Spleen (tissue), 11 donors: ENCODE data around the gene DGKK. TPM values are rescaled to one million over a fixed set of nuclear protein-coding genes. Genes with fewer than 3 reads are reported as not detected.

Source experiments
- DNase-seq: peaks from one replicate; pipeline ENCODE4 v3.0.0-alpha.2; 2020
- H3K27ac ChIP-seq, 8 donors: fragments of 200-600 bp; sonication (generic) in 7 of 8; 1 replicate in 4 of 8; 2 replicates in 4 of 8; pipeline versions ENCODE4 v1.5.0 to v1.8.0; 2016 to 2021; ENCODE audit warnings: inconsistent platforms in 4 of 8, mild to moderate bottlenecking in 4 of 8, moderate library complexity in 1 of 8
- H3K27me3 ChIP-seq, 7 donors: fragments of 200-600 bp; sonication (generic) in 6 of 7; replicated peaks in 1 of 7; 1 replicate in 4 of 7; 2 replicates in 3 of 7; pipeline versions ENCODE4 v1.5.0 to v1.8.0; 2016 to 2021; ENCODE audit warnings: inconsistent platforms in 3 of 7, mild to moderate bottlenecking in 1 of 7
- H3K36me3 ChIP-seq, 6 donors: fragments of 200-600 bp; sonication (generic) in 5 of 6; 1 replicate in 4 of 6; 2 replicates in 2 of 6; pipeline versions ENCODE4 v1.5.0 to v1.8.0; 2016 to 2021; ENCODE audit warnings: inconsistent platforms in 2 of 6
- H3K4me1 ChIP-seq, 6 donors: fragments of 200-600 bp; sonication (generic) in 5 of 6; 1 replicate in 3 of 6; 2 replicates in 3 of 6; pipeline versions ENCODE4 v1.5.0 to v1.8.0; 2016 to 2021; ENCODE audit warnings: inconsistent platforms in 3 of 6
- H3K4me3 ChIP-seq, 8 donors: fragments of 200-600 bp; sonication (generic) in 7 of 8; 1 replicate in 4 of 8; 2 replicates in 4 of 8; pipeline versions ENCODE4 v1.5.0 to v1.8.0; 2016 to 2021; ENCODE audit warnings: inconsistent platforms in 4 of 8, mild to moderate bottlenecking in 4 of 8, moderate library complexity in 2 of 8
- H3K9me3 ChIP-seq, 8 donors: fragments of 200-600 bp; sonication (generic) in 7 of 8; 1 replicate in 4 of 8; 2 replicates in 4 of 8; pipeline versions ENCODE4 v1.5.0 to v1.8.0; 2016 to 2021; ENCODE audit warnings: inconsistent platforms in 4 of 8
- CTCF ChIP-seq, 11 experiments: fragments of 200-600 bp in 7 of 11; fragments of 450-650 bp in 4 of 11; sonication (generic) in 4 of 11; IDR thresholded peaks in 8 of 11; conservative IDR thresholded peaks in 3 of 11; 1 replicate in 7 of 11; 2 replicates in 4 of 11; pipeline versions ENCODE4 v1.4.0 to v1.8.0; 2016 to 2021; ENCODE audit warnings: antibody characterized with exemption in 11 of 11, inconsistent platforms in 4 of 11, mild to moderate bottlenecking in 1 of 11
- POLR2A ChIP-seq, 3 donors: fragments of 450-650 bp; IDR thresholded peaks; one replicate each; pipeline ENCODE4 v1.5.1; 2017; ENCODE audit warnings: antibody characterized with exemption in 3 of 3, mild to moderate bottlenecking in 1 of 3
- POLR2AphosphoS5 ChIP-seq, 3 donors: sonication (generic); formaldehyde crosslinking; IDR thresholded peaks; one replicate each; pipeline ENCODE4 v1.5.1; 2017; ENCODE audit warnings: antibody characterized with exemption in 3 of 3
- WGBS, 5 donors: extraction: QIAGEN DNeasy Blood & Tissue Kit in 3 of 5; methylation state at CpG; one replicate each; pipeline versions ENCODE4 v1.1.5 to v1.1.7; 2013 to 2018; 5-methylcytosine and 5-hydroxymethylcytosine counted together
- intact Hi-C: fragments of 100-400 bp; cut with DNase I; formaldehyde crosslinking; loops from one replicate; pipeline ENCODE4 v1.15.0; 2023; ENCODE audit warnings: low total_unique reads
- polyA plus RNA-seq, 3 donors: library from polyadenylated mRNA; stranded (reverse); fragments of 200-250 nt; gene quantifications; one replicate each; pipeline ENCODE4 v1.2.1, GENCODE V29; 2013
- total RNA-seq, 7 donors: library from RNA; depleted of rRNA in 3 of 7; stranded (reverse); fragments of >200 nt in 3 of 7; fragmentation: NEBNext Ultra II Directional in 4 of 7; extraction: Animal tissue kit (Norgen Biotek cat#: 25700) in 4 of 7; gene quantifications; one replicate each; pipeline versions ENCODE4 v1.1.0 to v1.2.1, GENCODE V29; 2016 to 2021
- donor health status: healthy with polysubstance abuse.
- donor health status: DM: no; HTN: no; CAD: no; lungs with moderate emphysema.
- donor health status: DM: no; HTN: no; CAD: no.
- donor health status: Bipolar disorder and iron deficiency.
- donor health status: healthy.
- donor health status: DM: no; HTN: no; CAD: no.
- donor health status: DM: yes; HTN: yes; CAD: no.

DGKK gene
- total and polyA plus RNA-seq, 10 donors, result 0.03 to 0.21 (median 0.09) TPM; not detected in 5

GRCh38 chrX:50456712-50457484, 13.7 kb downstream of the DGKK start:
- no peaks in the 10 kb centered on the region for H3K36me3 ChIP-seq
- intact Hi-C loops, result no loop called here
- no peaks in the 10 kb centered on the region for H3K4me1 ChIP-seq
- H3K27me3 ChIP-seq, result peaks cover 0 to 22% (median 0%) of the 10 kb centered on the region in 7 donors
- H3K4me3 ChIP-seq, result no peak overlapping the region
- H3K9me3 ChIP-seq, result no peaks in the 10 kb centered on the region
- TF ChIP-seq POLR2A (IDR thresholded peaks at IDR 0.05), result no peak
- no peak for TF ChIP-seq POLR2AphosphoS5 (IDR thresholded peaks at IDR 0.05)
- TF ChIP-seq CTCF (IDR thresholded peaks at IDR 0.05 in 8 of 11, conservative IDR thresholded peaks at IDR 0.05 in 3 of 11), result no peak
- no peak overlapping the region for H3K27ac ChIP-seq
- DNase-seq, result no peak
- WGBS, 5 donors, result 54 to 80% (median 59%) methylated on average over 6 of the region's 6 CpGs

- intact Hi-C loops, result no loop called here
- peaks cover 0 to 41% (median 0%) of the 10 kb centered on the region in 7 donors for H3K27me3 ChIP-seq
Observed at GRCh38 chrX:50452782-50453181, 17.8 kb downstream of the DGKK start.

GRCh38 chrX:50450324-50450723, 20.3 kb downstream of the DGKK start:
- intact Hi-C loops, result no loop called here
- WGBS, 5 donors, result 40 to 80% (median 64%) methylated on average over 1 of the region's 1 CpG
- Histone ChIP-seq H3K4me3 (no peak overlapping the region), H3K4me1 (no peaks in the 10 kb centered on the region), H3K27me3 (peaks cover 0 to 26% (median 0%) of the 10 kb centered on the region in 7 donors), H3K9me3 (no peaks in the 10 kb centered on the region), H3K27ac (no peak overlapping the region), H3K36me3 (no peaks in the 10 kb centered on the region)
- no peak for TF ChIP-seq POLR2AphosphoS5 (IDR thresholded peaks at IDR 0.05)
- no peak for TF ChIP-seq POLR2A (IDR thresholded peaks at IDR 0.05)
- no peak for TF ChIP-seq CTCF (IDR thresholded peaks at IDR 0.05 in 8 of 11, conservative IDR thresholded peaks at IDR 0.05 in 3 of 11)
- no peak for DNase-seq

More at GRCh38 chrX:50452782-50453181, 17.8 kb downstream of the DGKK start:
- Histone ChIP-seq H3K36me3 (no peaks in the 10 kb centered on the region), H3K9me3 (no peaks in the 10 kb centered on the region), H3K4me3 (no peak overlapping the region), H3K27ac (no peak overlapping the region), H3K4me1 (no peaks in the 10 kb centered on the region)
- TF ChIP-seq POLR2A (IDR thresholded peaks at IDR 0.05) (no peak), CTCF (IDR thresholded peaks at IDR 0.05 in 8 of 11, conservative IDR thresholded peaks at IDR 0.05 in 3 of 11) (no peak), POLR2AphosphoS5 (IDR thresholded peaks at IDR 0.05) (no peak)
- no peak for DNase-seq

GRCh38 chrX:50448565-50448964, 22.1 kb downstream of the DGKK start:
- TF ChIP-seq POLR2A (IDR thresholded peaks at IDR 0.05) (no peak), POLR2AphosphoS5 (IDR thresholded peaks at IDR 0.05) (no peak), CTCF (IDR thresholded peaks at IDR 0.05 in 8 of 11, conservative IDR thresholded peaks at IDR 0.05 in 3 of 11) (no peak)
- DNase-seq, result no peak
- Histone ChIP-seq H3K9me3 (no peaks in the 10 kb centered on the region), H3K27me3 (peaks cover 0 to 26% (median 0%) of the 10 kb centered on the region in 7 donors), H3K27ac (no peak overlapping the region), H3K36me3 (no peaks in the 10 kb centered on the region), H3K4me3 (no peak overlapping the region), H3K4me1 (no peaks in the 10 kb centered on the region)
- intact Hi-C loops, result no loop called here
- 68 to 93% (median 75%) methylated on average over 2 of the region's 2 CpGs for WGBS, 5 donors
